AML-193 (cell line): ENCODE measurements around the gene OR52E2.

ENCODE experiments used
- DNase-seq, 2 experiments: peaks; one replicate each; lab custom pipeline; 2025; lab: John Stamatoyannopoulos, UW

Gene OR52E2

DNA sequence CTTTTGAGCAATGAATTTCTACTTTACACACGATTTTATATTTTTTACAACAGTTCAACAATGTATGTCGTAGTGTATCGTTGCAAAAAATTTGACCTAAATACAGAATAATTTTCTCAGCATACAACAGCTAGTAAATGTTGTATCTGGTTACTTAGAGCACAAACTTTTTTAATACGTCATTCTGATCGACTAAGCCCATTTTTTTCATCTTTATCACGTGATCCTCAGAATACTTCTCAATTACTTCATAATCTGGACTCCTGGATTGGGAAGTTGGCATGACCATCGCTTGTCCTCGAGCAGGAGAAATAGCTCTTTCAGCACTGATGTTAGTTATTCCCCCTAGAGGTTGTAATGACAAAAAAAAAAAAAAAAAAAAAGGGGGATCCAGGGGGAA is 48.2 kb downstream of the OR52E2 start:
- no peak for DNase-seq
